SK-N-SH (cell line): ENCODE results near the gene CTCFL. TPM values are rescaled to one million over a fixed set of nuclear protein-coding genes. Genes with fewer than 3 reads are reported as not detected.

ENCODE experiments used
- CTCF ChIA-PET: fragments of 300-600, 350-600 bp; formaldehyde crosslinking; extraction: SDS; loops from one replicate; lab custom pipeline; 2021; lab: Yijun Ruan, JAX
- POLR2A ChIA-PET: fragments of 350-600 bp; sonication (Branson Sonifier 250); formaldehyde crosslinking; extraction: SDS; loops from one replicate; lab custom pipeline; 2020; ENCODE audit warnings: antibody characterized with exemption, inconsistent platforms; lab: Yijun Ruan, JAX
- DNase-seq: peaks from one replicate; pipeline ENCODE4 v3.0.0; 2012
- H2AFZ ChIP-seq: fragments of 200-600 bp; sonication (generic); 2 replicates; pipeline ENCODE4 v1.8.1; 2016; ENCODE audit warnings: antibody characterized with exemption, mild to moderate bottlenecking, low read depth
- H3F3A ChIP-seq: fragments of 200-600 bp; sonication (generic); replicated peaks from 2 replicates; pipeline ENCODE3; 2016; ENCODE audit warnings: antibody characterized with exemption, mild to moderate bottlenecking; ENCODE audit not compliant: insufficient read depth
- H3K27ac ChIP-seq, 2 experiments: fragments of 200-500 bp in 1 of 2; fragments of 200-600 bp in 1 of 2; sonication (Bioruptor generic) in 1 of 2; sonication (generic), shearing (Covaris generic) in 1 of 2; 2 replicates each; pipeline versions ENCODE4 v1.5.1 to v1.6.1; 2014 to 2016; ENCODE audit warnings: low read depth in 2 of 2, inconsistent platforms in 1 of 2, low read length in 1 of 2, mild to moderate bottlenecking in 1 of 2, mixed read lengths in 1 of 2
- H3K27me3 ChIP-seq: fragments of 200-600 bp; sonication (generic), shearing (Covaris generic); 2 replicates; pipeline ENCODE4 v1.6.1; 2016; ENCODE audit warnings: mixed run types; ENCODE audit not compliant: insufficient read depth
- H3K36me3 ChIP-seq, 2 experiments: fragments of 200-500 bp in 1 of 2; fragments of 200-600 bp in 1 of 2; sonication (Bioruptor generic) in 1 of 2; sonication (generic) in 1 of 2; replicated peaks in 1 of 2; 2 replicates each; pipeline versions ENCODE3 to v1.5.1; 2014 to 2016; ENCODE audit warnings: low read length in 1 of 2, mild to moderate bottlenecking in 1 of 2; ENCODE audit not compliant: insufficient read depth in 2 of 2, control insufficient read depth in 1 of 2
- H3K4me1 ChIP-seq, 2 experiments: fragments of 200-500 bp in 1 of 2; fragments of 200-600 bp in 1 of 2; sonication (Bioruptor generic) in 1 of 2; sonication (generic), shearing (Covaris generic) in 1 of 2; 2 replicates each; pipeline versions ENCODE4 v1.5.1 to v1.6.1; 2014 to 2016; ENCODE audit warnings: low read depth in 1 of 2, low read length in 1 of 2, mixed run types in 1 of 2; ENCODE audit not compliant: insufficient read depth in 2 of 2, control insufficient read depth in 1 of 2
- H3K4me2 ChIP-seq: fragments of 200-600 bp; sonication (generic), shearing (Covaris generic); 2 replicates; pipeline ENCODE4 v1.6.1; 2017; ENCODE audit warnings: mixed run types
- H3K4me3 ChIP-seq, 2 experiments: fragments of 200-500 bp in 1 of 2; fragments of 200-600 bp in 1 of 2; sonication (Bioruptor generic) in 1 of 2; sonication (generic), shearing (Covaris generic) in 1 of 2; 2 replicates each; pipeline versions ENCODE4 v1.5.1 to v1.8.1; 2014 to 2016; ENCODE audit warnings: low read depth in 2 of 2, inconsistent platforms in 1 of 2, low read length in 1 of 2, mild to moderate bottlenecking in 1 of 2, mixed read lengths in 1 of 2, moderate library complexity in 1 of 2
- H3K79me2 ChIP-seq: fragments of 200-600 bp; sonication (generic); 2 replicates; pipeline ENCODE4 v1.8.1; 2017; ENCODE audit warnings: mild to moderate bottlenecking; ENCODE audit not compliant: insufficient read depth
- H3K9ac ChIP-seq: fragments of 200-600 bp; sonication (generic); 2 replicates; pipeline ENCODE4 v1.6.1; 2017; ENCODE audit warnings: mixed run types
- H3K9me2 ChIP-seq: fragments of 200-600 bp; sonication (generic); 2 replicates; pipeline ENCODE4 v1.6.1; 2017; ENCODE audit warnings: mixed run types
- H3K9me3 ChIP-seq: fragments of 200-600 bp; sonication (generic); 2 replicates; pipeline ENCODE4 v1.6.1; 2017; ENCODE audit warnings: mixed run types, mild to moderate bottlenecking, moderate library complexity
- H4K20me1 ChIP-seq: fragments of 200-600 bp; sonication (generic); 2 replicates; pipeline ENCODE4 v1.6.1; 2017; ENCODE audit warnings: mild to moderate bottlenecking, mixed run types; ENCODE audit not compliant: insufficient read depth
- CHD2 ChIP-seq: fragments of 150-350 bp; IDR thresholded peaks from 2 replicates; pipeline ENCODE4 v1.6.1; 2018; ENCODE audit warnings: low read length; ENCODE audit not compliant: partially characterized antibody
- EP300 ChIP-seq, 2 experiments: IDR thresholded peaks; 2 replicates each; pipeline versions ENCODE4 v1.4.0 to v1.6.1; 2012; ENCODE audit warnings: borderline replicate concordance in 1 of 2, low read depth in 1 of 2, low read length in 1 of 2
- FOXM1 ChIP-seq: IDR thresholded peaks from 2 replicates; pipeline ENCODE4 v1.4.0; 2012; ENCODE audit warnings: low read depth, mild to moderate bottlenecking
- GABPA ChIP-seq: IDR thresholded peaks from 2 replicates; pipeline ENCODE4 v1.4.0; 2012; ENCODE audit warnings: low read depth, mild to moderate bottlenecking
- GATA2 ChIP-seq: sonication (generic); formaldehyde crosslinking; IDR thresholded peaks from 2 replicates; pipeline ENCODE4 v1.5.0; 2020; ENCODE audit warnings: mild to moderate bottlenecking, missing genetic modification reagents
- MAX ChIP-seq: IDR thresholded peaks from 2 replicates; pipeline ENCODE4 v1.4.0; 2012; ENCODE audit warnings: low read depth
- RCOR1 ChIP-seq: fragments of 150-350 bp; IDR thresholded peaks from 2 replicates; pipeline ENCODE4 v1.6.1; 2017; ENCODE audit warnings: antibody characterized with exemption, low read length
- SIN3A ChIP-seq: IDR thresholded peaks from 2 replicates; pipeline ENCODE4 v1.6.1; 2012; ENCODE audit warnings: low read depth, mild to moderate bottlenecking, low read length, moderate library complexity, borderline replicate concordance
- TEAD4 ChIP-seq: IDR thresholded peaks from 2 replicates; pipeline ENCODE4 v1.4.0; 2012; ENCODE audit warnings: mild to moderate bottlenecking, borderline replicate concordance; ENCODE audit not compliant: insufficient read depth
- USF2 ChIP-seq: fragments of 150-350 bp; IDR thresholded peaks from 2 replicates; pipeline ENCODE4 v1.6.1; 2017; ENCODE audit warnings: antibody characterized with exemption, low read length, low read depth, borderline replicate concordance
- ZBTB33 ChIP-seq: IDR thresholded peaks from 2 replicates; pipeline ENCODE4 v1.4.0; 2012; ENCODE audit warnings: low read depth, borderline replicate concordance
- WGBS: methylation state at CpG from one replicate; pipeline ENCODE4 v1.1.6; 2017; ENCODE audit warnings: low lambda C conversion rate; 5-methylcytosine and 5-hydroxymethylcytosine counted together
- polyA plus RNA-seq, 3 experiments: library from polyadenylated mRNA; depleted of rRNA; stranded (reverse); fragments of >200 nt; gene quantifications; 2 replicates each; pipeline ENCODE4 v1.2.3, GENCODE V29; 2012

Gene CTCFL
- polyA plus RNA-seq, 1 of the 3 experiments (the other 2 are of a cell fraction): not detected

- no peaks in the 10 kb centered on the region for H3K36me3 ChIP-seq
- H3K79me2 ChIP-seq: no peaks in the 10 kb centered on the region
- no peak overlapping the region for H2AFZ ChIP-seq
- no peaks in the 10 kb centered on the region for H4K20me1 ChIP-seq
- H3K9me3 ChIP-seq: no peaks in the 10 kb centered on the region
- peaks cover 0 to 12% of the 10 kb centered on the region in 2 experiments; a peak in 1 of 4 replicates for H3K4me1 ChIP-seq
- no peak for DNase-seq
- no peak overlapping the region for H3K4me3 ChIP-seq
- no peak overlapping the region for H3K27ac ChIP-seq
- no peak overlapping the region for H3K9ac ChIP-seq
- H3K9me2 ChIP-seq: no peaks in the 10 kb centered on the region
- no peaks in the 10 kb centered on the region for H3K27me3 ChIP-seq
- CTCF ChIA-PET: interaction anchor here (1.1 to 1.3 kb wide), 3 partner anchors 10 to 119 kb away, joined by 3 read pairs; no protein-coding TSS in a partner anchor
- POLR2A ChIA-PET: no interaction called here
- WGBS: 85% methylated on average over 6 of the region's 8 CpGs
- H3K4me2 ChIP-seq: no peak overlapping the region
- H3F3A ChIP-seq: no peaks in the 10 kb centered on the region
- TF ChIP-seq TEAD4: no peak
- no peak for TF ChIP-seq MAX
- no peak for TF ChIP-seq GATA2 (CRISPR knock-in tag)
- TF ChIP-seq RCOR1: no peak
- no peak for TF ChIP-seq SIN3A
- TF ChIP-seq USF2: no peak
- TF ChIP-seq EP300 (IDR thresholded peaks at IDR 0.05; ENCODE audit: borderline replicate concordance in 1 of 2, low read depth in 1 of 2, low read length in 1 of 2): no peak
Measured at GRCh38 chr20:57465486-57465885, 59.5 kb downstream of the CTCFL start.

GRCh38 chr20:57464642-57465211 lies 60.2 kb downstream of the CTCFL start:
- H3K9ac ChIP-seq: no peak overlapping the region
- H3K27ac ChIP-seq: no peak overlapping the region
- no peak for DNase-seq
- CTCF ChIA-PET: interaction anchor here (0.9 to 1.2 kb wide), 3 partner anchors 9 to 118 kb away, joined by 3 read pairs; no protein-coding TSS in a partner anchor
- H4K20me1 ChIP-seq: no peaks in the 10 kb centered on the region
- no peak overlapping the region for H3K4me3 ChIP-seq
- 63% methylated on average over 8 of the region's 13 CpGs for WGBS
- no peak for TF ChIP-seq CHD2
- TF ChIP-seq ZBTB33: no peak
- TF ChIP-seq GABPA: no peak
- no peak for TF ChIP-seq FOXM1
- no peak overlapping the region for H3K4me2 ChIP-seq
- no peaks in the 10 kb centered on the region for H3K36me3 ChIP-seq
- no peak overlapping the region for H2AFZ ChIP-seq
- H3K9me2 ChIP-seq: no peaks in the 10 kb centered on the region
- peaks cover 0 to 6% of the 10 kb centered on the region in 2 experiments; a peak in 1 of 4 replicates for H3K4me1 ChIP-seq
- no peaks in the 10 kb centered on the region for H3K79me2 ChIP-seq
- H3F3A ChIP-seq: no peaks in the 10 kb centered on the region
- no peaks in the 10 kb centered on the region for H3K9me3 ChIP-seq
- POLR2A ChIA-PET: interaction anchor here (0.6 to 0.8 kb wide), 2 partner anchors 12 to 993 kb away, joined by 3 read pairs; no protein-coding TSS in a partner anchor
- no peaks in the 10 kb centered on the region for H3K27me3 ChIP-seq
